Transverse colon (tissue), 4 donors: ENCODE data around the gene CRYBG1. TPM values are rescaled to one million over a fixed set of nuclear protein-coding genes. Genes with fewer than 3 reads are reported as not detected.

Experiments used
- DNase-seq: peaks from one replicate; pipeline ENCODE4 v3.0.0-alpha.2; 2019
- H3K27ac ChIP-seq, 4 donors: fragments of 200-600 bp; sonication (generic); 2 replicates each; pipeline ENCODE4 v1.5.1; 2016 to 2018; ENCODE audit warnings: inconsistent platforms in 4 of 4
- H3K27me3 ChIP-seq: fragments of 200-600 bp; sonication (generic); 2 replicates; pipeline ENCODE4 v1.5.1; 2017; ENCODE audit warnings: inconsistent platforms
- H3K36me3 ChIP-seq, 4 donors: fragments of 200-600 bp; sonication (generic); 2 replicates each; pipeline ENCODE4 v1.5.1; 2017 to 2019; ENCODE audit warnings: inconsistent platforms in 4 of 4
- H3K4me1 ChIP-seq, 4 donors: fragments of 200-600 bp; sonication (generic); 2 replicates each; pipeline ENCODE4 v1.5.1; 2017 to 2020; ENCODE audit warnings: inconsistent platforms in 4 of 4
- H3K4me3 ChIP-seq, 4 donors: fragments of 200-600 bp; sonication (generic); 1 replicate in 1 of 4; 2 replicates in 3 of 4; pipeline versions ENCODE4 v1.5.1 to v1.6.1; 2017 to 2019; ENCODE audit warnings: inconsistent platforms in 4 of 4
- H3K9me3 ChIP-seq, 2 donors: fragments of 200-600 bp; sonication (generic); 2 replicates each; pipeline ENCODE4 v1.5.1; 2017 to 2019; ENCODE audit warnings: inconsistent platforms in 2 of 2
- CTCF ChIP-seq, 5 experiments: fragments of 200-600 bp in 3 of 5; fragments of 450-650 bp in 2 of 5; sonication (generic) in 3 of 5; IDR thresholded peaks; 1 replicate in 2 of 5; 2 replicates in 3 of 5; pipeline ENCODE4 v1.5.1; 2016 to 2017; ENCODE audit warnings: antibody characterized with exemption in 5 of 5, inconsistent platforms in 3 of 5, mild to moderate bottlenecking in 2 of 5, moderate library complexity in 1 of 5
- EP300 ChIP-seq: sonication (generic); formaldehyde crosslinking; IDR thresholded peaks from one replicate; pipeline ENCODE4 v1.6.1; 2017; ENCODE audit warnings: antibody characterized with exemption, low read depth
- POLR2A ChIP-seq: fragments of 450-650 bp; IDR thresholded peaks from one replicate; pipeline ENCODE4 v1.6.1; 2016; ENCODE audit warnings: antibody characterized with exemption, mild to moderate bottlenecking, moderate library complexity
- POLR2AphosphoS5 ChIP-seq, 3 donors: sonication (generic); formaldehyde crosslinking; IDR thresholded peaks; one replicate each; pipeline ENCODE4 v1.6.1; 2016; ENCODE audit warnings: antibody characterized with exemption in 3 of 3
- WGBS, 2 donors: methylation state at CpG; one replicate each; pipeline ENCODE4 v1.1.5; 2018; ENCODE audit warnings: low coverage in 1 of 2; 5-methylcytosine and 5-hydroxymethylcytosine counted together
- in situ Hi-C, 4 donors: fragments of 200-750 bp; cut with MboI; loops; one replicate each; pipeline versions ENCODE4 v1.15.0 to v1.15.1; 2017; ENCODE audit warnings: low sequenced_read_pairs in 3 of 4, low pct_ligation_motif_present in 1 of 4, low pct_unique_long_range_greater_than_20kb in 1 of 4
- intact Hi-C: fragments of 100-400 bp; cut with DNase I; formaldehyde crosslinking; loops from one replicate; pipeline ENCODE4 v1.15.1; 2023; ENCODE audit warnings: low total_unique reads
- total RNA-seq, 4 donors: library from RNA; depleted of rRNA; stranded (reverse); fragments of >200 nt; gene quantifications; one replicate each; pipeline ENCODE4 v1.1.0, GENCODE V29; 2016

Gene CRYBG1
- total RNA-seq, 4 donors from 2014 or later, result 64.3 to 112 (median 70.2) TPM

- Histone ChIP-seq H3K4me1 (peaks cover 0 to 22% (median 8%) of the 10 kb centered on the region in 4 donors), H3K9me3 (no peaks in the 10 kb centered on the region), H3K27me3 (no peaks in the 10 kb centered on the region), H3K36me3 (no peaks in the 10 kb centered on the region), H3K4me3 (no peak overlapping the region), H3K27ac (peak overlapping the region; percentile 74 to 77 (median 76))
- intact Hi-C loops, result no loop called here
- DNase-seq, result no peak
- in situ Hi-C loops, result no loop called here
- 45 to 48% methylated on average over 3 to 7 of the region's 7 CpGs for WGBS, 2 donors
- no peak for TF ChIP-seq EP300
- TF ChIP-seq POLR2AphosphoS5 (IDR thresholded peaks at IDR 0.05), result peak in 1 of 3 donors; percentile 45
- TF ChIP-seq CTCF (IDR thresholded peaks at IDR 0.05), result no peak
- TF ChIP-seq POLR2A, result no peak
Measured at GRCh38 chr6:106458021-106458986, 97.8 kb downstream of the CRYBG1 start.

DNA sequence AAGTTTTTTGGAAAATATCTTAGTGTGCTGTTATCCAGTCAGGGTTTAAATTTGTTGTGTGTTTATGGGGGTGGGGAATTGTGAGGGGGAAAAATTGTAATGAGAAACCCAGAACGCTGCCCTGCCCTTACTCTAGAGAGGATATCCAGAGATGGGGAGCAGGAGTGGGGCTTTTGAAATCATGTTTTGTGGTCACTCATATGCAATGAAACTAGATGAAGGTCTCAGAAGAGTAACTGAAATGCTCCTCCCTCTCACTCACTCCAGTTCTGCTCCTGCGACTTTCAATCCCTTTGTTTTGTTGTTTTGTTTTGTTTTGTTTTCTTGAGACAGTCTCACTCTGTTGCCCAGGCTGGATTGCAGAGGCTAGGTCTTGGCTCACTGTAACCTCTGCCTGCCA is 100.0 kb downstream of the CRYBG1 start:
- WGBS, 2 donors, result 60 to 69% methylated on average over 2 of the region's 2 CpGs
- intact Hi-C loops, result no loop called here
- no peak overlapping the region for H3K4me3 ChIP-seq
- no peaks in the 10 kb centered on the region for H3K27me3 ChIP-seq
- H3K36me3 ChIP-seq, result no peaks in the 10 kb centered on the region
- H3K27ac ChIP-seq, result no peak overlapping the region
- DNase-seq, result no peak
- no peaks in the 10 kb centered on the region for H3K9me3 ChIP-seq
- peaks cover 0 to 22% (median 8%) of the 10 kb centered on the region in 4 donors for H3K4me1 ChIP-seq
- in situ Hi-C loops, result no loop called here
- no peak for TF ChIP-seq POLR2A
- no peak for TF ChIP-seq POLR2AphosphoS5 (IDR thresholded peaks at IDR 0.05)
- TF ChIP-seq CTCF (IDR thresholded peaks at IDR 0.05), result no peak
- TF ChIP-seq EP300, result no peak

DNA sequence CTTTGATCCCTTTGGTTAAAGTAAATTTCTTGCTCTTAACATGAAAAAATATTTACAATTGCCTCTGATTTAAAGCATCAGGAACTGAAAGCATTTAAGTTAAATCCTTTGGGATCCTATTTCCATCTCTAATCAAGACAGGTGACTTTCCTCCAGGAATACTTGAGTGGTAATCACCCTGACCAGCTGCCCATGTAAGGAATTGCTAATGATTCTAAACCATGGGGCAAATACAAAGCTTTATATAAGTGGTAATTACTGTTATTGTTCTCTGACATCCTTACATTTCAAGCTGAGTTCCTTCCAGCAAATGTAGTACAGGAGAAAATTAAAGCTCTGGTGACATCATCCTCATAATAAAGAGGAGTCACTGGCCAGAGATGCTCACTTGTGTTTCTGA is 100.6 kb downstream of the CRYBG1 start:
- Histone ChIP-seq H3K27me3 (no peaks in the 10 kb centered on the region), H3K36me3 (no peaks in the 10 kb centered on the region), H3K4me3 (no peak overlapping the region), H3K9me3 (no peaks in the 10 kb centered on the region), H3K4me1 (peaks cover 0 to 22% (median 8%) of the 10 kb centered on the region in 4 donors), H3K27ac (no peak overlapping the region)
- in situ Hi-C loops, result no loop called here
- no peak for DNase-seq
- intact Hi-C loops, result no loop called here
- no peak for TF ChIP-seq POLR2AphosphoS5 (IDR thresholded peaks at IDR 0.05)
- no peak for TF ChIP-seq EP300
- TF ChIP-seq POLR2A, result no peak
- no peak for TF ChIP-seq CTCF (IDR thresholded peaks at IDR 0.05)

DNA sequence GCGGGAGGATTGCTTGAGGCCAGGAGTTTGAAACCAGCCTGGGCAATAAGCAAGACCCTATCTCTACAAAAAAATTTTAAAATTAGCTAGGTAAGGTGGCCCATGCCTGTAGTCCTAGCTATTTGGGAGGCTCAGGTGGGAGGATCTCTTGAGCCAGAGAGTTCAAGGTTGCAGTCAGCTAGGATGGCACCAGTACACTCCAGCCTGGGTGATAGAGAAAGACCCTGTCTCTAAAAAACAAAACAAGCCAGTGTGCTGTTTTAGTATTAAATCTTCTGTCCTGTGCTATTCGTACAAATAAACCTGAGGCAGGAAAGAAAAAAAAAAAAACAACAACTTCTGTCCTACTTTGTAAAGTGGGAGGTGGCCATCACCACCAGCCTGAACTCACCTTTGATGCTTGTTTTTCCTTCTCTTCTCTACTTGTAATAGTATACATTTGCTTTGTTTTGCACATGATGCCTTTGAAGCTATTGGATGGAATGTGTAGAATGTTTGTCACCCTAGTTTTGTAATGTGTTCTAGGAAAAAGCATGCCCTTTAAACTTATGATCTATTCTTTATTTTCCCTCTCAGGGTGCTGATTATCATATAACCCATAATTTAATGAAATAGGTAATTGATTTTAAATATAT is 102.5 kb downstream of the CRYBG1 start:
- Histone ChIP-seq H3K9me3 (no peaks in the 10 kb centered on the region), H3K27me3 (no peaks in the 10 kb centered on the region), H3K4me3 (no peak overlapping the region), H3K27ac (no peak overlapping the region), H3K36me3 (no peaks in the 10 kb centered on the region), H3K4me1 (peaks cover 0 to 13% (median 7%) of the 10 kb centered on the region in 4 donors)
- intact Hi-C loops (no loop called here), in situ Hi-C loops (no loop called here)
- TF ChIP-seq CTCF (IDR thresholded peaks at IDR 0.05), result no peak
- TF ChIP-seq POLR2AphosphoS5 (IDR thresholded peaks at IDR 0.05), result no peak
- whole genome bisulfite sequencing, 2 donors, result 75 to 84% methylated on average over 2 of the region's 2 CpGs
- DNase-seq, result no peak
